ENCODE data around the gene CACNA2D3.

DNA sequence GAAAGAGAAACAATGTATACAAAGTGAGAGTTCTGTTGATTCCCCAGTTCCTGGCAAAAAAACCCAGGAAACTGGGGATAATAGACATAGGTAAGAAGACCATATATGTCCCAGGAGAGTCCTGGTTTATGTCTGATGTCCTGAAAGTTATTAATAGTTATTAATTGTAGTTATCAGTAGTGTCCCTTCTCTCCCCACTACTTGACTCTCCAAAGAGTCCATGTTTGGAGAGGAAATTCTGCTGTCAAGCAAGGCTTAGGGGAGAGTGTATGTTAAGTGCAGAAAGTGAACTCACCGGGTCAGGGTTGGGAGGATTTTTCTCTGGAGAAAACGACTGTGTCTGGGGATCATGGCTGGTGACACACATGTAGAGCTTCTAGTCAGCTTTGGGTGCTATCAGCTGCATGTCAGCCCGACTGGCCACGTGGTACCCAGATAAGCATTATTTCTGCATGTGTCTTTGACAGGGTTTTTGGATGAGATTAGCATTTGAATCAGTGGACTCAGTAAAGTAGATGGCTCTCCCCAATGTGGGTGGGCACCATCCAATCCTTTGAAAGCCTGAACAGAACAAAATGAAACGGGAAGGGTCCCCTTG lies 80.4 kb downstream of the CACNA2D3 start:
- TF ChIP-seq GATA3 (IDR thresholded peaks at IDR 0.05; ENCODE audit: low read depth, low read length) (no peak), GATA2 (IDR thresholded peaks at IDR 0.05; ENCODE audit: low read depth, low read length) (no peak)
